GM12878 (cell line): Measurements from ENCODE around the gene PIP4K2B. TPM values are rescaled to one million over a fixed set of nuclear protein-coding genes. Genes with fewer than 3 reads are reported as not detected.

ENCODE experiments used
- ATAC-seq: fragments of 200-7000 bp; cut with Tn5 transposase; 3 replicates; pipeline ENCODE4 v1.9.1; 2020; ENCODE audit warnings: mild to moderate bottlenecking, moderate library complexity
- BruUV-seq: library from RNA; stranded (reverse); fragments of 400-500 nt; replicated peaks from 2 replicates; lab custom pipeline; 2021; lab: Mats Ljungman, UMichigan
- CTCF ChIA-PET: fragments of 300-600 bp; sonication (Branson Sonifier 250); formaldehyde crosslinking; extraction: SDS; loops from one replicate; lab custom pipeline; 2021; ENCODE audit warnings: inconsistent platforms; lab: Yijun Ruan, JAX
- POLR2A ChIA-PET: fragments of 350-600 bp; formaldehyde crosslinking; extraction: SDS; loops from one replicate; lab custom pipeline; 2021; ENCODE audit warnings: inconsistent platforms; lab: Charles Lee
- RAD21 ChIA-PET: fragments of 300-600 bp; sonication (Branson Sonifier 250); formaldehyde crosslinking; loops from one replicate; lab custom pipeline; 2023; ENCODE audit warnings: antibody characterized with exemption; ENCODE audit not compliant: unreplicated experiment; lab: Charles Lee
- SMC1A ChIA-PET: fragments of 300-600 bp; sonication (Branson Sonifier 250); formaldehyde crosslinking; loops from one replicate; lab custom pipeline; 2023; ENCODE audit not compliant: unreplicated experiment, uncharacterized antibody; lab: Charles Lee
- DNase-seq: peaks from one replicate; pipeline ENCODE4 v3.0.0-alpha.2; 2011; ENCODE audit warnings: low read depth, low spot score
- FAIRE-seq: peaks from 3 replicates; lab custom pipeline; 2011; peaks lifted over from hg19 to GRCh38; lab: Jason Lieb, UNC
- H2AFZ ChIP-seq: 2 replicates; pipeline ENCODE4 v1.6.0; 2011; ENCODE audit warnings: low read depth, low read length, control low read depth; ENCODE audit not compliant: control insufficient read depth
- H3K27ac ChIP-seq: 2 replicates; pipeline ENCODE4 v1.5.1; 2011; ENCODE audit warnings: control low read depth; ENCODE audit not compliant: control insufficient read depth, insufficient read depth
- H3K27me3 ChIP-seq, 2 experiments: replicated peaks in 1 of 2; 2 replicates each; pipeline versions ENCODE4 v1.6.0 to v1.6.1; 2011; ENCODE audit warnings: low read length in 1 of 2; ENCODE audit not compliant: control insufficient read depth in 2 of 2, insufficient read depth in 2 of 2
- H3K36me3 ChIP-seq, 2 experiments: 2 replicates each; pipeline ENCODE4 v1.5.1; 2011; ENCODE audit warnings: low read length in 1 of 2; ENCODE audit not compliant: control insufficient read depth in 2 of 2, insufficient read depth in 2 of 2
- H3K4me1 ChIP-seq: 2 replicates; pipeline ENCODE4 v1.6.1; 2011; ENCODE audit warnings: mild to moderate bottlenecking, low read length, moderate library complexity, mixed read lengths; ENCODE audit not compliant: control insufficient read depth, insufficient read depth
- H3K4me2 ChIP-seq: 2 replicates; pipeline ENCODE4 v1.6.0; 2011; ENCODE audit warnings: control low read depth; ENCODE audit not compliant: control insufficient read depth, insufficient read depth
- H3K4me3 ChIP-seq: fragments of 200-600 bp; sonication (generic); 2 replicates; pipeline ENCODE4 v1.5.1; 2016
- H3K79me2 ChIP-seq: 2 replicates; pipeline ENCODE4 v1.6.0; 2011; ENCODE audit warnings: low read length; ENCODE audit not compliant: control insufficient read depth, insufficient read depth
- H3K9ac ChIP-seq: 2 replicates; pipeline ENCODE4 v1.8.0; 2011; ENCODE audit warnings: low read length, control low read depth, mixed read lengths; ENCODE audit not compliant: control insufficient read depth, insufficient read depth
- H3K9me3 ChIP-seq: replicated peaks from 3 replicates; pipeline ENCODE4 v1.5.1; 2011; ENCODE audit warnings: mild to moderate bottlenecking, low read length; ENCODE audit not compliant: control insufficient read depth, insufficient read depth
- H4K20me1 ChIP-seq: 2 replicates; pipeline ENCODE4 v1.6.0; 2011; ENCODE audit not compliant: control insufficient read depth, insufficient read depth
- BACH1 ChIP-seq: fragments of 450-650 bp; IDR thresholded peaks from 2 replicates; pipeline ENCODE4 v1.6.1; 2017; ENCODE audit warnings: mild to moderate bottlenecking, borderline replicate concordance
- CEBPB ChIP-seq, 2 experiments: fragments of 150-350 bp in 1 of 2; IDR thresholded peaks; 2 replicates each; pipeline ENCODE4 v1.6.1; 2012 to 2014; ENCODE audit warnings: low read depth in 2 of 2, low read length in 2 of 2, borderline replicate concordance in 1 of 2, inconsistent platforms in 1 of 2
- CHD1 ChIP-seq: IDR thresholded peaks from 2 replicates; pipeline ENCODE4 v1.6.1; 2012; ENCODE audit warnings: low read depth, low read length, improper control_type of control experiment
- FOS ChIP-seq: IDR thresholded peaks from 3 replicates; pipeline ENCODE4 v1.6.1; 2011; ENCODE audit warnings: borderline replicate concordance; ENCODE audit not compliant: insufficient read length; ENCODE audit errors: extremely low read depth
- GABPA ChIP-seq: IDR thresholded peaks from 2 replicates; pipeline ENCODE4 v1.6.1; 2014; ENCODE audit warnings: antibody characterized with exemption, low read depth, mild to moderate bottlenecking, inconsistent platforms
- POLR2A ChIP-seq: IDR thresholded peaks from 2 replicates; pipeline ENCODE4 v1.6.1; 2011; ENCODE audit warnings: low read depth, mild to moderate bottlenecking, low read length
- WGBS: methylation state at CpG from one replicate; pipeline ENCODE4 v1.1.6; 2016; ENCODE audit warnings: low lambda C conversion rate; ENCODE audit not compliant: insufficient replicate concordance, insufficient coverage; ENCODE audit errors: missing lambda C conversion rate; 5-methylcytosine and 5-hydroxymethylcytosine counted together
- in situ Hi-C: fragments of 300-500 bp; cut with MboI; formaldehyde crosslinking; loops from 9 replicates; pipeline ENCODE4 v1.14.3; 2018; ENCODE audit warnings: mixed read lengths
- intact Hi-C: fragments of 100-400 bp; cut with micrococcal nuclease; formaldehyde crosslinking; loops from one replicate; pipeline ENCODE4 v1.14.2; 2022; ENCODE audit not compliant: unreplicated experiment
- polyA plus RNA-seq, 11 experiments: library from polyadenylated mRNA; depleted of rRNA in 4 of 11; unstranded in 6 of 11; stranded (reverse) in 5 of 11; fragments of >200 nt; fragmentation: Nextera tagmentation in 4 of 11; fragmentation: Illumina TruSeq in 1 of 11; extraction: Ambion mirVana in 4 of 11; extraction: Trizol in 1 of 11; gene quantifications; 1 replicate in 1 of 11; 2 replicates in 10 of 11; pipeline versions ENCODE4 v1.2.1 to v1.2.3, GENCODE V29; 2011 to 2016; ENCODE audit warnings: inconsistent platforms in 2 of 11, missing spikeins in 2 of 11, low read depth in 1 of 11
- total RNA-seq, 4 experiments: library from RNA; depleted of rRNA in 3 of 4; stranded (reverse); fragments of >200 nt in 3 of 4; fragmentation: Illumina TruSeq in 1 of 4; extraction: Trizol in 1 of 4; gene quantifications; 2 replicates each; pipeline versions ENCODE4 v1.2.1 to v1.2.3, GENCODE V29; 2013 to 2021
- TF ChIP-seq, protein P1 (sequence below): IDR thresholded peaks from 2 replicates; pipeline ENCODE4 v1.6.1; 2012; ENCODE audit warnings: low read depth, low read length, improper control_type of control experiment

PIP4K2B gene
- total and polyA plus RNA-seq, 10 of the 15 experiments (the other 5 are each of a cell fraction or from before 2014, with no cell fraction given) = 3.8 to 30.3 (median 18.2) TPM

DNA sequence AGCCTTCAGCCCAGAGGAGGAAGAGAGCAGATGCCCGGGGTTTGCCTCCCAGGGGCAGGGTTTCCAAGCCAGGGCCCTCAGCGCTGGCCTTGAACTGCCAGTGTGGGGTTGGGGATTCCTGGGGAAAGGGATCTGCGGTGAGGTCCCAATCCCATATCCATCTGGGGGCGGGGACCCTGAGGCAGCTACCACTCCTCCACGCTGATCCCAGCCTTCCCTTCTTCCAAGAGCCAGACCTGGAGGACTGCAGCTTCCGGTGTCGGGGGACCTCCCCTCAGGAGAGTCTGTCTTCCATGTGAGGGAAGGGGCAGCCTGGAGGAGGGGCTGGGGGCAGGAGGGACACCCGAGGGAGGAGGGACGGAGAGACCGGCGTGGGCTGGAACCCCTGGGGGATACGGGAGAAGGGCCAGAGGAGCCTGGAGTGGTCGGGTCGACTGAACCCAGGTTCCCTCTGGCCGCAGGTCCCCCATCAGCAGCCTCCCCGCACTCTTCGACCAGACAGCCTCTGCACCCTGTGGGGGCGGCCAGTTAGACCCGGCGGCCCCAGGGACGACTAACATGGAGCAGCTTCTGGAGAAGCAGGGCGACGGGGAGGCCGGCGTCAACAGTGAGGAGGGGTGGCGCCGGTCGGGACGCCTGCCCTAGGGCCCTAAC is 79.9 kb downstream of the PIP4K2B start:
- Histone ChIP-seq H3K79me2 (no peaks in the 10 kb centered on the region), H4K20me1 (no peaks in the 10 kb centered on the region), H3K4me1 (peaks cover 7% of the 10 kb centered on the region), H3K9me3 (no peaks in the 10 kb centered on the region), H2AFZ (no peak overlapping the region), H3K9ac (no peak overlapping the region), H3K27me3 (no peaks in the 10 kb centered on the region)
- POLR2A ChIA-PET = interaction anchor here (0.9 to 1.0 kb wide), 2 partner anchors 9 to 18 kb away, joined by 3 to 5 read pairs; no protein-coding TSS in a partner anchor
- RAD21 ChIA-PET = no interaction called here
- SMC1A ChIA-PET = interaction anchor here (0.7 to 1.7 kb wide), 2 partner anchors 8 to 43 kb away, joined by 4 to 5 read pairs; no protein-coding TSS in a partner anchor
- WGBS = 91% methylated on average over 21 of the region's 29 CpGs
- CTCF ChIA-PET = interaction anchor here (1.3 kb wide), 1 partner anchor 16 kb away, joined by 5 read pairs; no protein-coding TSS in a partner anchor
- no TSS peak for BruUV-seq
- ATAC-seq = no peak
- intact Hi-C loops (no loop called here), in situ Hi-C loops (no loop called here)
- TF ChIP-seq CHD1 (no peak), GABPA (no peak), POLR2A (peak; percentile 52; the same call in 1 of the 2 replicates), CEBPB (IDR thresholded peaks at IDR 0.05; ENCODE audit: borderline replicate concordance in 1 of 2, low read depth in 2 of 2, low read length in 2 of 2) (no peak), FOS (no peak), BACH1 (no peak)
- TF ChIP-seq, protein P1, sequence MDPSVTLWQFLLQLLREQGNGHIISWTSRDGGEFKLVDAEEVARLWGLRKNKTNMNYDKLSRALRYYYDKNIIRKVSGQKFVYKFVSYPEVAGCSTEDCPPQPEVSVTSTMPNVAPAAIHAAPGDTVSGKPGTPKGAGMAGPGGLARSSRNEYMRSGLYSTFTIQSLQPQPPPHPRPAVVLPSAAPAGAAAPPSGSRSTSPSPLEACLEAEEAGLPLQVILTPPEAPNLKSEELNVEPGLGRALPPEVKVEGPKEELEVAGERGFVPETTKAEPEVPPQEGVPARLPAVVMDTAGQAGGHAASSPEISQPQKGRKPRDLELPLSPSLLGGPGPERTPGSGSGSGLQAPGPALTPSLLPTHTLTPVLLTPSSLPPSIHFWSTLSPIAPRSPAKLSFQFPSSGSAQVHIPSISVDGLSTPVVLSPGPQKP = no peak
- TF ChIP-seq, all 136 proteins: peak for 1
- Histone ChIP-seq H3K36me3 (peaks cover 6 to 9% of the 10 kb centered on the region in 2 experiments; a peak in 3 of 4 replicates), H3K4me3 (no peak overlapping the region), H3K4me2 (no peak overlapping the region), H3K27ac (no peak overlapping the region)
- FAIRE-seq (no peak), DNase-seq (no peak)
